Hepatocyte (in vitro differentiated cells): ENCODE results near the gene ZNF474. TPM values are rescaled to one million over a fixed set of nuclear protein-coding genes. Genes with fewer than 3 reads are reported as not detected.

Source experiments
- DNase-seq: peaks from one replicate; pipeline ENCODE4 v3.0.0-alpha.2; 2016; ENCODE audit warnings: low spot score
- H2AFZ ChIP-seq: fragments of 200-600 bp; sonication (generic); 2 replicates; pipeline ENCODE4 v1.6.0; 2016; ENCODE audit warnings: antibody characterized with exemption, mild to moderate bottlenecking
- H3K27ac ChIP-seq: fragments of 200-600 bp; sonication (generic); 2 replicates; pipeline ENCODE4 v1.5.1; 2016; ENCODE audit warnings: mild to moderate bottlenecking
- H3K27me3 ChIP-seq: fragments of 200-600 bp; sonication (generic); 2 replicates; pipeline ENCODE4 v1.6.1; 2016
- H3K36me3 ChIP-seq: fragments of 200-600 bp; sonication (generic); replicated peaks from 2 replicates; pipeline ENCODE4 v1.5.1; 2016; ENCODE audit warnings: low read depth; ENCODE audit not compliant: insufficient read depth
- H3K4me1 ChIP-seq: fragments of 200-600 bp; sonication (generic); 2 replicates; pipeline ENCODE4 v1.5.1; 2016; ENCODE audit warnings: mild to moderate bottlenecking, moderate library complexity; ENCODE audit not compliant: insufficient read depth
- H3K4me2 ChIP-seq: fragments of 200-600 bp; sonication (generic); 2 replicates; pipeline ENCODE4 v1.6.0; 2016
- H3K4me3 ChIP-seq: fragments of 200-600 bp; sonication (generic); 2 replicates; pipeline ENCODE4 v1.5.1; 2016; ENCODE audit warnings: mild to moderate bottlenecking
- H3K79me2 ChIP-seq: fragments of 200-600 bp; sonication (generic); 2 replicates; pipeline ENCODE4 v1.6.0; 2017; ENCODE audit warnings: mild to moderate bottlenecking
- H3K9me2 ChIP-seq: fragments of 200-600 bp; sonication (generic); replicated peaks from 2 replicates; pipeline ENCODE4 v1.6.0; 2017; ENCODE audit warnings: mild to moderate bottlenecking; ENCODE audit not compliant: insufficient read depth
- H3K9me3 ChIP-seq: fragments of 200-600 bp; sonication (generic); 2 replicates; pipeline ENCODE4 v1.5.1; 2016; ENCODE audit warnings: low read depth, mild to moderate bottlenecking
- H4K20me1 ChIP-seq: fragments of 200-600 bp; sonication (generic); 2 replicates; pipeline ENCODE4 v1.6.0; 2016; ENCODE audit warnings: mild to moderate bottlenecking; ENCODE audit not compliant: insufficient read depth, poor library complexity, severe bottlenecking
- EZH2 ChIP-seq: fragments of 200-600 bp; sonication (generic); IDR thresholded peaks from 2 replicates; pipeline ENCODE4 v1.6.1; 2016; ENCODE audit warnings: antibody characterized with exemption, mild to moderate bottlenecking, borderline replicate concordance
- EZH2phosphoT487 ChIP-seq: fragments of 200-600 bp; sonication (generic); IDR thresholded peaks from one replicate; pipeline ENCODE4 v1.6.1; 2018; ENCODE audit warnings: antibody characterized with exemption, mild to moderate bottlenecking, low read depth, moderate library complexity; ENCODE audit not compliant: unreplicated experiment, severe bottlenecking
- WGBS: methylation state at CpG from one replicate; pipeline ENCODE4 v1.1.6; 2016; ENCODE audit warnings: low lambda C conversion rate; ENCODE audit errors: missing lambda C conversion rate; 5-methylcytosine and 5-hydroxymethylcytosine counted together
- polyA plus RNA-seq: library from polyadenylated mRNA; unstranded; fragments of >200 nt; fragmentation: Nextera tagmentation; extraction: Ambion mirVana; gene quantifications from 2 replicates; pipeline ENCODE4 v1.2.1, GENCODE V29; 2016
- total RNA-seq: library from RNA; depleted of rRNA; stranded (reverse); fragments of >200 nt; gene quantifications from 2 replicates; pipeline ENCODE4 v1.2.3, GENCODE V29; 2014
- TF ChIP-seq, protein P1 (sequence below): fragments of 200-600 bp; sonication (generic); IDR thresholded peaks from 2 replicates; pipeline ENCODE4 v1.5.1; 2016; ENCODE audit warnings: antibody characterized with exemption, mild to moderate bottlenecking; ENCODE audit not compliant: poor library complexity

ZNF474 gene
- total and polyA plus RNA-seq, 2 experiments from 2014 or later: 0.43 to 2.8 TPM

- TF ChIP-seq, protein P1, sequence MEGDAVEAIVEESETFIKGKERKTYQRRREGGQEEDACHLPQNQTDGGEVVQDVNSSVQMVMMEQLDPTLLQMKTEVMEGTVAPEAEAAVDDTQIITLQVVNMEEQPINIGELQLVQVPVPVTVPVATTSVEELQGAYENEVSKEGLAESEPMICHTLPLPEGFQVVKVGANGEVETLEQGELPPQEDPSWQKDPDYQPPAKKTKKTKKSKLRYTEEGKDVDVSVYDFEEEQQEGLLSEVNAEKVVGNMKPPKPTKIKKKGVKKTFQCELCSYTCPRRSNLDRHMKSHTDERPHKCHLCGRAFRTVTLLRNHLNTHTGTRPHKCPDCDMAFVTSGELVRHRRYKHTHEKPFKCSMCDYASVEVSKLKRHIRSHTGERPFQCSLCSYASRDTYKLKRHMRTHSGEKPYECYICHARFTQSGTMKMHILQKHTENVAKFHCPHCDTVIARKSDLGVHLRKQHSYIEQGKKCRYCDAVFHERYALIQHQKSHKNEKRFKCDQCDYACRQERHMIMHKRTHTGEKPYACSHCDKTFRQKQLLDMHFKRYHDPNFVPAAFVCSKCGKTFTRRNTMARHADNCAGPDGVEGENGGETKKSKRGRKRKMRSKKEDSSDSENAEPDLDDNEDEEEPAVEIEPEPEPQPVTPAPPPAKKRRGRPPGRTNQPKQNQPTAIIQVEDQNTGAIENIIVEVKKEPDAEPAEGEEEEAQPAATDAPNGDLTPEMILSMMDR: peak; percentile 78
- TF ChIP-seq EZH2: no peak
- TF ChIP-seq EZH2phosphoT487: no peak
- Histone ChIP-seq H3K4me3 (no peak overlapping the region), H3K4me2 (no peak overlapping the region), H3K79me2 (no peaks in the 10 kb centered on the region), H3K9me3 (no peaks in the 10 kb centered on the region), H3K4me1 (no peaks in the 10 kb centered on the region), H3K36me3 (no peaks in the 10 kb centered on the region), H3K27me3 (no peaks in the 10 kb centered on the region), H4K20me1 (no peaks in the 10 kb centered on the region), H2AFZ (no peak overlapping the region), H3K27ac (no peak overlapping the region), H3K9me2 (no peaks in the 10 kb centered on the region)
- peak; percentile 73 for DNase-seq
- WGBS: 29% methylated on average over 3 of the region's 3 CpGs
Observed at GRCh38 chr5:122195802-122196394, 66.6 kb downstream of the ZNF474 start.

- no peak overlapping the region for H3K27ac ChIP-seq
- WGBS: 84% methylated on average over 3 of the region's 3 CpGs
- TF ChIP-seq EZH2 (no peak), EZH2phosphoT487 (no peak)
- TF ChIP-seq, protein P1: no peak
- no peak overlapping the region for H2AFZ ChIP-seq
- H3K36me3 ChIP-seq: no peaks in the 10 kb centered on the region
- no peaks in the 10 kb centered on the region for H3K27me3 ChIP-seq
- no peaks in the 10 kb centered on the region for H3K9me3 ChIP-seq
- no peak for DNase-seq
- H3K79me2 ChIP-seq: no peaks in the 10 kb centered on the region
- H3K4me1 ChIP-seq: no peaks in the 10 kb centered on the region
- H3K4me2 ChIP-seq: no peak overlapping the region
- H3K9me2 ChIP-seq: no peaks in the 10 kb centered on the region
- H3K4me3 ChIP-seq: no peak overlapping the region
- H4K20me1 ChIP-seq: no peaks in the 10 kb centered on the region
Observed at GRCh38 chr5:122199146-122199545, 69.8 kb downstream of the ZNF474 start.

- no peak for TF ChIP-seq EZH2
- TF ChIP-seq, protein P1: no peak
- TF ChIP-seq EZH2phosphoT487: no peak
- no peak overlapping the region for H3K27ac ChIP-seq
- H3K36me3 ChIP-seq: no peaks in the 10 kb centered on the region
- H3K4me2 ChIP-seq: no peak overlapping the region
- H4K20me1 ChIP-seq: no peaks in the 10 kb centered on the region
- no peaks in the 10 kb centered on the region for H3K27me3 ChIP-seq
- H3K4me1 ChIP-seq: no peaks in the 10 kb centered on the region
- DNase-seq: no peak
- H3K9me3 ChIP-seq: no peaks in the 10 kb centered on the region
- no peak overlapping the region for H2AFZ ChIP-seq
- H3K79me2 ChIP-seq: no peaks in the 10 kb centered on the region
- no peaks in the 10 kb centered on the region for H3K9me2 ChIP-seq
- H3K4me3 ChIP-seq: no peak overlapping the region
Observed at GRCh38 chr5:122200450-122200849, 71.1 kb downstream of the ZNF474 start.

GRCh38 chr5:122200865-122201264 lies 71.5 kb downstream of the ZNF474 start:
- WGBS: 87% methylated on average over 3 of the region's 3 CpGs
- Histone ChIP-seq H4K20me1 (no peaks in the 10 kb centered on the region), H3K9me2 (no peaks in the 10 kb centered on the region), H3K9me3 (no peaks in the 10 kb centered on the region), H2AFZ (no peak overlapping the region), H3K79me2 (no peaks in the 10 kb centered on the region), H3K36me3 (no peaks in the 10 kb centered on the region), H3K4me3 (no peak overlapping the region), H3K27me3 (no peaks in the 10 kb centered on the region), H3K4me2 (no peak overlapping the region), H3K27ac (no peak overlapping the region), H3K4me1 (no peaks in the 10 kb centered on the region)
- TF ChIP-seq EZH2phosphoT487 (no peak), EZH2 (no peak)
- TF ChIP-seq, protein P1: no peak
- no peak for DNase-seq
